ENCODE data around the gene LARGE2. TPM values are rescaled to one million over a fixed set of nuclear protein-coding genes. Genes with fewer than 3 reads are reported as not detected.
A peak's percentile ranks its signal among the peaks of the same experiment; 100 is the strongest.

LARGE2 gene
- total RNA-seq, 1 experiment from 2014 or later = 30.1 TPM

- no peak for TF ChIP-seq CTCF (IDR thresholded peaks at IDR 0.05; ENCODE audit: unreplicated experiment)
- Mint-ChIP-seq H3K9me3 (ENCODE audit: low read depth, unreplicated experiment) (no peaks in the 10 kb centered on the region), H3K4me1 (ENCODE audit: low read depth, unreplicated experiment) (no peaks in the 10 kb centered on the region), H3K27ac (ENCODE audit: unreplicated experiment) (no peak overlapping the region), H3K4me3 (ENCODE audit: low read depth, unreplicated experiment) (no peak overlapping the region), H3K36me3 (ENCODE audit: insufficient read depth, unreplicated experiment) (peaks cover 13% of the 10 kb centered on the region), H3K27me3 (ENCODE audit: unreplicated experiment) (peaks cover 11% of the 10 kb centered on the region)
- no TSS peak for BruUV-seq (replicated peaks)
- intact Hi-C loops (cut with micrococcal nuclease; ENCODE audit: unreplicated experiment) = no loop called here
- no peak for DNase-seq
- CTCF ChIA-PET = no interaction called here
Observed at GRCh38 chr11:45879803-45880686, 42.4 kb upstream of the LARGE2 start.

- Mint-ChIP-seq H3K27me3 (ENCODE audit: unreplicated experiment) (peaks cover 13% of the 10 kb centered on the region), H3K4me3 (ENCODE audit: low read depth, unreplicated experiment) (no peak overlapping the region)
- CTCF ChIA-PET = interaction anchor here (0.5 kb wide), 1 partner anchor 1676 kb away, joined by 3 read pairs; no protein-coding TSS in a partner anchor
Observed at GRCh38 chr11:45880772-45881570, 41.5 kb upstream of the LARGE2 start.

GRCh38 chr11:45881708-45882368 lies 40.6 kb upstream of the LARGE2 start:
- CTCF ChIA-PET = interaction anchor here (0.5 kb wide), 1 partner anchor 1675 kb away, joined by 3 read pairs; no protein-coding TSS in a partner anchor
- H3K4me3 Mint-ChIP-seq (ENCODE audit: low read depth, unreplicated experiment) = no peak overlapping the region
- H3K9me3 Mint-ChIP-seq (ENCODE audit: low read depth, unreplicated experiment) = no peaks in the 10 kb centered on the region
- no peak for TF ChIP-seq CTCF (IDR thresholded peaks at IDR 0.05; ENCODE audit: unreplicated experiment)
- BruUV-seq (replicated peaks) = no TSS peak
- intact Hi-C loops (cut with micrococcal nuclease; ENCODE audit: unreplicated experiment) = no loop called here
- peaks cover 17% of the 10 kb centered on the region for H3K36me3 Mint-ChIP-seq (ENCODE audit: insufficient read depth, unreplicated experiment)
- no peaks in the 10 kb centered on the region for H3K4me1 Mint-ChIP-seq (ENCODE audit: low read depth, unreplicated experiment)
- peaks cover 13% of the 10 kb centered on the region for H3K27me3 Mint-ChIP-seq (ENCODE audit: unreplicated experiment)
- H3K27ac Mint-ChIP-seq (ENCODE audit: unreplicated experiment) = no peak overlapping the region
- DNase-seq = no peak

More at GRCh38 chr11:45880772-45881570, 41.5 kb upstream of the LARGE2 start:
- Mint-ChIP-seq H3K9me3 (ENCODE audit: low read depth, unreplicated experiment) (no peaks in the 10 kb centered on the region), H3K36me3 (ENCODE audit: insufficient read depth, unreplicated experiment) (peaks cover 17% of the 10 kb centered on the region), H3K27ac (ENCODE audit: unreplicated experiment) (no peak overlapping the region), H3K4me1 (ENCODE audit: low read depth, unreplicated experiment) (no peaks in the 10 kb centered on the region)
- intact Hi-C loops (cut with micrococcal nuclease; ENCODE audit: unreplicated experiment) = no loop called here
- no peak for TF ChIP-seq CTCF (IDR thresholded peaks at IDR 0.05; ENCODE audit: unreplicated experiment)
- DNase-seq = no peak
- no TSS peak for BruUV-seq (replicated peaks)

- H3K36me3 Mint-ChIP-seq (ENCODE audit: insufficient read depth, unreplicated experiment) = peaks cover 17% of the 10 kb centered on the region
- H3K27me3 Mint-ChIP-seq (ENCODE audit: unreplicated experiment) = peaks cover 22% of the 10 kb centered on the region
- intact Hi-C loops (cut with micrococcal nuclease; ENCODE audit: unreplicated experiment) = no loop called here
- peak overlapping the region; percentile 50 for H3K4me3 Mint-ChIP-seq (ENCODE audit: low read depth, unreplicated experiment)
- H3K4me1 Mint-ChIP-seq (ENCODE audit: low read depth, unreplicated experiment) = no peaks in the 10 kb centered on the region
- no peaks in the 10 kb centered on the region for H3K9me3 Mint-ChIP-seq (ENCODE audit: low read depth, unreplicated experiment)
- BruUV-seq (replicated peaks) = no TSS peak
- no peak for TF ChIP-seq CTCF (IDR thresholded peaks at IDR 0.05; ENCODE audit: unreplicated experiment)
- no peak for DNase-seq
- CTCF ChIA-PET = no interaction called here
- no peak overlapping the region for H3K27ac Mint-ChIP-seq (ENCODE audit: unreplicated experiment)
Observed at GRCh38 chr11:45884596-45885185, 37.8 kb upstream of the LARGE2 start.
